SK-N-MC (cell line): Measurements from ENCODE around the gene PCDHB14.
A peak's percentile ranks its signal among the peaks of the same experiment; 100 is the strongest.
"Not testable (repeated sequence)": the region's sequence is repeated elsewhere in the genome, so short reads cannot be mapped to it uniquely, and the experiment has no call there.

Experiments
- DNase-seq: peaks from one replicate; pipeline ENCODE4 v3.0.0-alpha.2; 2011; ENCODE audit warnings: low read depth, low spot score
- H3K27ac ChIP-seq: fragments of 200-600 bp; sonication (generic); 2 replicates; pipeline ENCODE4 v1.5.1; 2016; ENCODE audit warnings: mixed run types
- H3K36me3 ChIP-seq: fragments of 200-600 bp; sonication (generic); 2 replicates; pipeline ENCODE4 v1.6.1; 2017; ENCODE audit warnings: antibody characterized with exemption, low read length, mixed read lengths; ENCODE audit not compliant: insufficient read depth
- H3K4me3 ChIP-seq: fragments of 200-600 bp; sonication (generic); 2 replicates; pipeline ENCODE4 v1.5.1; 2016
- H3K9ac ChIP-seq: fragments of 200-600 bp; sonication (generic); 2 replicates; pipeline ENCODE4 v1.8.0; 2017; ENCODE audit warnings: mixed run types, mixed read lengths; ENCODE audit not compliant: insufficient read length
- H3K9me3 ChIP-seq: fragments of 200-600 bp; sonication (generic); 2 replicates; pipeline ENCODE4 v1.6.1; 2017; ENCODE audit warnings: low read depth, mild to moderate bottlenecking, antibody characterized with exemption, low read length, moderate library complexity, mixed read lengths
- EZH2 ChIP-seq: fragments of 200-600 bp; sonication (generic); IDR thresholded peaks from one replicate; pipeline ENCODE4 v1.6.1; 2017; ENCODE audit warnings: antibody characterized with exemption
- FOXP2 ChIP-seq: optimal IDR thresholded peaks from 2 replicates; pipeline ENCODE3; 2011; ENCODE audit warnings: mild to moderate bottlenecking, moderate library complexity; ENCODE audit not compliant: insufficient read depth; ENCODE audit errors: extremely low read length, control extremely low read depth
- POLR2AphosphoS5 ChIP-seq: IDR thresholded peaks from 2 replicates; pipeline ENCODE4 v1.6.1; 2012; ENCODE audit warnings: mild to moderate bottlenecking, low read depth, low read length, borderline replicate concordance

PCDHB14 gene

DNA sequence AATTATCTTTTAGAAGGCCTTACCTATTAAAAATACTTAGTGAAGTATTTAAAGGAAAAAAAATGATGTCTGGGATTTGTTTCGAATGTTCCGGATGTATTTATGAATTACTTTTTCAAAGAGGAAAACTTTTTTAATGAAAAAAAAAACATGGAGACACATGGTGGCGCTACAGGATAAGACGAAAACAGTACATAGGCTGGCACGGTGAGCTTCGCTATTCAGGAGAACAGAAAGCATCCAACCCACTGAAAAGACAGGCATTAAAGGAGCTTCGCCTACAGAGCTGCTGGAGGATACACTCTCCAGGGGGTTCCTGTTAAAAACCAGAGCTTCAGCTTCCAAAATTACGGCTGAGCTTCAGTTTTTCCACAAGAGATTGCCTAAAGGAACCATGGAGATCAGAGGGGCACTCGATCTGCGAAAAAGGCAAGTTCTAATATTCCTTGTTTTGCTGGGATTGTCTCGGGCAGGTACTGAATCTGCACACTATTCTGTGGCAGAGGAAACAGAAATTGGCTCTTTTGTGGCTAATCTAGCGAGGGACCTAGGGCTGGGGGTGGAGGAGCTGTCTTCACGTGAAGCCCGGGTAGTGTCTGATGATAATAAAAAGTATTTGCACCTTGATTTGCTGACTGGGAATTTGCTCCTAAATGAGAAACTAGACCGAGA lies at the start of gene PCDHB14:
Gene PCDHB14 (plus strand): TSS at position 232 of the 672 bp plus-strand sequence. CDS start 163 bp downstream, at position 395.
- H3K9ac ChIP-seq = peak within 1 kb of the TSS; percentile 56
- DNase-seq = peak; percentile 90
- H3K9me3 ChIP-seq = peaks cover 5% of the 10 kb centered on the region; the same call in 1 of the 2 replicates
- peak within 1 kb of the TSS; percentile 44; the same call in 1 of the 2 replicates for H3K27ac ChIP-seq
- no peaks in the 10 kb centered on the region for H3K36me3 ChIP-seq
- TF ChIP-seq EZH2 (no peak), POLR2AphosphoS5 (peak; percentile 26; the same call in 1 of the 2 replicates), FOXP2 (no peak)
- H3K4me3 ChIP-seq = peak within 1 kb of the TSS; percentile 77

DNA sequence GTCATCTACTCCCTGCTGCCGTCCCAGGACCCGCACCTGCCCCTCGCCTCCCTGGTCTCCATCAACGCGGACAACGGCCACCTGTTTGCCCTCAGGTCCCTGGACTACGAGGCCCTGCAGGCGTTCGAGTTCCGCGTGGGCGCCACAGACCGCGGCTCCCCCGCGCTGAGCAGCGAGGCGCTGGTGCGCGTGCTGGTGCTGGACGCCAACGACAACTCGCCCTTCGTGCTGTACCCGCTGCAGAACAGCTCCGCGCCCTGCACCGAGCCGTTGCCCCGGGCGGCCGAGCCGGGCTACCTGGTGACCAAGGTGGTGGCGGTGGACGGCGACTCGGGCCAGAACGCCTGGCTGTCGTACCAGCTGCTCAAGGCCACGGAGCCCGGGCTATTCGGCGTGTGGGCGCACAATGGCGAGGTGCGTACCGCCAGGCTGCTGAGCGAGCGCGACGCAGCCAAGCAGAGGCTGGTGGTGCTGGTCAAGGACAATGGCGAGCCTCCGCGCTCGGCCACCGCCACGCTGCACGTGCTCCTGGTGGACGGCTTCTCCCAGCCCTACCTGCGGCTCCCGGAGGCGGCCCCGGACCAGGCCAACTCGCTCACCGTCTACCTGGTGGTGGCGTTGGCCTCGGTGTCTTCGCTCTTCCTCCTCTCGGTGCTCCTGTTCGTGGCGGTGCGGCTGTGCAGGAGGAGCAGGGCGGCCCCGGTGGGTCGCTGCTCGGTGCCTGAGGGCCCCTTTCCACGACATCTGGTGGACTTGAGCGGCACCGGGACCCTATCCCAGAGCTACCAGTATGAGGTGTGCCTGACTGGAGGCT lies 48.6 kb upstream of the PCDHB14 start:
- H3K4me3 ChIP-seq, H3K27ac ChIP-seq, H3K36me3 ChIP-seq, H3K9ac ChIP-seq, H3K9me3 ChIP-seq, DNase-seq: not testable (repeated sequence)

DNA sequence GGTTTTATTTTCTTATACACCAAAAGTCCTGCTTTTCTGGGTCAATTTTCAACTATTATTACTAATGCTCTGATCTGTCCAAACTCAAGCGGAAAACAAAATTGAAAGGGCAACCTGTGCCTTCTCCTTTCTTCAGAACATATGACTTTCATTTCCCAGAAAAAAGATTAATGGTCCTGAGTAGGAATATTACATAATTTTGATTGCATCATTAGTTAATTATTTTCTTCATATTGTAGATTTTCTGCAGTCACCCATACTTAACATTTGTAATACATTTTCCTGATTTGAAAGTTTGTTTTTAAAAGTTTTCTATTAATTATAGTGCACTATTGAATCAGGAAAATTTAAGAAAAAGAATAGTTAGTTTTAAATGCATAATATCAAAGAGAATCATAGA lies 47.2 kb upstream of the PCDHB14 start:
- Histone ChIP-seq H3K27ac (no peak overlapping the region), H3K36me3 (no peaks in the 10 kb centered on the region), H3K9me3 (no peaks in the 10 kb centered on the region), H3K4me3 (no peak overlapping the region), H3K9ac (no peak overlapping the region)
- no peak for TF ChIP-seq FOXP2
- TF ChIP-seq EZH2 = no peak
- TF ChIP-seq POLR2AphosphoS5 = no peak
- no peak for DNase-seq

DNA sequence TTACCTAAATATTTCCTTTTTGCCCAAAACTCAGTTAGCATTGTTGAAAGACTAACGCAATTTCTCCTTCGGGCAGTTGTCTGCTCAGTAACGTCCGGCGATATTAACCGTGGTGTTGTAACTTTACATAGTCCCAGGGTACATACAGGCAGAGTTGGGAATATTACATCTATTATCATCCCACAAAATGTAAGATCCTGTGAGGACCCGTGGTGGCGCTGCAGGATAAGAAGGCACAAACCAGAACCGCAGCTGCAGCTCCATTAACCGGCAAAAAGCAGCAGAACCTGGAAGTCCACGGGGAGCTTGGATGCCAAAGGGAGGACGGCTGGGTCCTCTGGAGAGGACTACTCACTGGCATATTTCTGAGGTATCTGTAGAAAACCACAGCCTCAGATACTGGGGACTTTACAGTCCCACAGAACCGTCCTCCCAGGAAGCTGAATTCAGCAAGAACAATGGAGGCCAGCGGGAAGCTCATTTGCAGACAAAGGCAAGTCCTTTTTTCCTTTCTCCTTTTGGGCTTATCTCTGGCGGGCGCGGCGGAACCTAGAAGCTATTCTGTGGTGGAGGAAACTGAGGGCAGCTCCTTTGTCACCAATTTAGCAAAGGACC lies 45.5 kb upstream of the PCDHB14 start, which contains the start of gene PCDHB8:
Gene PCDHB8 (plus strand): TSS at position 214 of the 615 bp plus-strand sequence. CDS start 245 bp downstream, at position 459.
- not testable (repeated sequence) for H3K4me3 ChIP-seq, DNase-seq, H3K9ac ChIP-seq, H3K36me3 ChIP-seq, H3K9me3 ChIP-seq, H3K27ac ChIP-seq

DNA sequence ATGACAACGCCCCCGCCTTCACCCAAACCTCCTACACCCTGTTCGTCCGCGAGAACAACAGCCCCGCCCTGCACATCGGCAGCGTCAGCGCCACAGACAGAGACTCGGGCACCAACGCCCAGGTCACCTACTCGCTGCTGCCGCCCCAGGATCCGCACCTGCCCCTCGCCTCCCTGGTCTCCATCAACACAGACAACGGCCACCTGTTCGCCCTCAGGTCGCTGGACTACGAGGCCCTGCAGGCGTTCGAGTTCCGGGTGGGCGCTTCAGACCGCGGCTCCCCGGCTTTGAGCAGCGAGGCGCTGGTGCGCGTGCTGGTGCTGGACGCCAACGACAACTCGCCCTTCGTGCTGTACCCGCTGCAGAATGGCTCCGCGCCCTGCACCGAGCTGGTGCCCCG lies 43.8 kb upstream of the PCDHB14 start:
- not testable (repeated sequence) for H3K9ac ChIP-seq, H3K9me3 ChIP-seq, H3K36me3 ChIP-seq, DNase-seq, H3K4me3 ChIP-seq, H3K27ac ChIP-seq

DNA sequence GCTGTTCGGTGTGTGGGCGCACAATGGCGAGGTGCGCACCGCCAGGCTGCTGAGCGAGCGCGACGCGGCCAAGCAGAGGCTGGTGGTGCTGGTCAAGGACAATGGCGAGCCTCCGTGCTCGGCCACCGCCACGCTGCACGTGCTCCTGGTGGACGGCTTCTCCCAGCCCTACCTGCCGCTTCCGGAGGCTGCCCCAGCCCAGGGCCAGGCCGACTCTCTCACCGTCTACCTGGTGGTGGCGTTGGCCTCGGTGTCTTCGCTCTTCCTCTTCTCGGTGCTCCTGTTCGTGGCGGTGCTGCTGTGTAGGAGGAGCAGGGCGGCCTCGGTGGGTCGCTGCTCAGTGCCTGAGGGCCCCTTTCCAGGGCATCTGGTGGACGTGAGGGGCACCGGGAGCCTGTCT lies 43.3 kb upstream of the PCDHB14 start:
- H3K9ac ChIP-seq, DNase-seq, H3K4me3 ChIP-seq, H3K36me3 ChIP-seq, H3K9me3 ChIP-seq, H3K27ac ChIP-seq: not testable (repeated sequence)

DNA sequence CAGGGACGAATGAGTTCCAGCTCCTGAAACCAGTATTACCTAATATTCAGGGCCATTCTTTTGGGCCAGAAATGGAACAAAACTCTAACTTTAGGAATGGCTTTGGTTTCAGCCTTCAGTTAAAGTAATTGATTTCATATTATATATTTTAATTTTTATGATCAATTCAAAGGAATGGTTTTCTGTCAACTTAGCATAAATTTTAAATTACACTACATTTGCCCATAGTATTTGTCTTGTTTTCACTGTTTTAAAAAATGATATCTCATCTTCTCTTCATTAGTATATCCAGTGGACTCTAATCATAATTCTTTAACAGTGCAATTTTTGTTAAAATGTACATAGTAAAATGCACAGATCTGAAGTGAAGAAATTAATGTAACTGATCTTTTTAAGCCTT lies 42.8 kb upstream of the PCDHB14 start:
- Histone ChIP-seq H3K36me3 (no peaks in the 10 kb centered on the region), H3K9ac (no peak overlapping the region), H3K4me3 (no peak overlapping the region), H3K27ac (no peak overlapping the region), H3K9me3 (no peaks in the 10 kb centered on the region)
- no peak for DNase-seq
- no peak for TF ChIP-seq FOXP2
- no peak for TF ChIP-seq POLR2AphosphoS5
- no peak for TF ChIP-seq EZH2

DNA sequence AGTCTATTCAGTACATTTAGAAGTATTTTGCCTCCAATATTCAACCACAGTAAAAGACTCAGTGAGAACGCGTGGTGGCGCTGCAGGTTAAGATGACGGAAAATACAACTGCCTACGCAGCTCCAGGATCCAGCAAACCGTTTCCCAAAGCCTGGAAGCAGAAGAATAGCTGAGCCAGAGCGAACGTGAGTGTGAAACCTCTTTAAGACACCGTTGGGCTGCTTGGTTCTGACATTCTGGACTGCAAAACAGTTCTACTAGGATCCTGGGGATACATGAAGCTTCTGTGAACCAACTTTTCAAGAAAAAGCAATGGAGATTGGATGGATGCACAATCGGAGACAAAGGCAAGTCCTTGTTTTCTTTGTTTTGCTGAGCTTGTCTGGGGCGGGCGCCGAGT lies 40.9 kb upstream of the PCDHB14 start, which contains the start of gene PCDHB16:
Gene PCDHB16 (plus strand): TSS at position 140 of the 400 bp plus-strand sequence. CDS start 173 bp downstream, at position 313.
- Histone ChIP-seq H3K27ac (no peak within 1 kb of the TSS), H3K9me3 (no peaks in the 10 kb centered on the region), H3K9ac (peak within 1 kb of the TSS; percentile 76), H3K36me3 (no peaks in the 10 kb centered on the region), H3K4me3 (peak within 1 kb of the TSS; percentile 77)
- DNase-seq = peak; percentile 68
- TF ChIP-seq POLR2AphosphoS5 = peak; percentile 44; the same call in 1 of the 2 replicates
- no peak for TF ChIP-seq EZH2
- TF ChIP-seq FOXP2 = no peak

DNA sequence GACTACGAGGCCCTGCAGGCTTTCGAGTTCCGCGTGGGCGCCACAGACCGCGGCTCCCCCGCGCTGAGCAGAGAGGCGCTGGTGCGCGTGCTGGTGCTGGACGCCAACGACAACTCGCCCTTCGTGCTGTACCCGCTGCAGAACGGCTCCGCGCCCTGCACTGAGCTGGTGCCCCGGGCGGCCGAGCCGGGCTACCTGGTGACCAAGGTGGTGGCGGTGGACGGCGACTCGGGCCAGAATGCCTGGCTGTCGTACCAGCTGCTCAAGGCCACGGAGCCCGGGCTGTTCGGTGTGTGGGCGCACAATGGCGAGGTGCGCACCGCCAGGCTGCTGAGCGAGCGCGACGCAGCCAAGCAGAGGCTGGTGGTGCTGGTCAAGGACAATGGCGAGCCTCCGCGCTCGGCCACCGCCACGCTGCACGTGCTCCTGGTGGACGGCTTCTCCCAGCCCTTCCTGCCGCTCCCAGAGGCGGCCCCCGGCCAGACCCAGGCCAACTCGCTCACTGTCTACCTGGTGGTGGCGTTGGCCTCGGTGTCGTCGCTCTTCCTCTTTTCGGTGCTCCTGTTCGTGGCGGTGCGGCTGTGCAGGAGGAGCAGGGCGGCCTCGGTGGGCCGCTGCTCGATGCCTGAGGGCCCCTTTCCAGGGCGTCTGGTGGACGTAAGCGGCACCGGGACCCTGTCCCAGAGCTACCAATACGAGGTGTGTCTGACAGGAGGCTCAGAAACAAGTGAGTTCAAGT lies 38.9 kb upstream of the PCDHB14 start:
- H3K27ac ChIP-seq, H3K36me3 ChIP-seq, H3K4me3 ChIP-seq, DNase-seq, H3K9ac ChIP-seq, H3K9me3 ChIP-seq: not testable (repeated sequence)
